Gastrocnemius medialis (tissue), 4 donors: ENCODE results near the gene EIF2A. TPM values are rescaled to one million over a fixed set of nuclear protein-coding genes. Genes with fewer than 3 reads are reported as not detected.
A peak's percentile ranks its signal among the peaks of the same experiment; 100 is the strongest.

Experiments used
- ATAC-seq, 2 donors: fragments of 150-250 bp; one replicate each; pipeline ENCODE4 v1.9.1; 2016
- DNase-seq, 2 donors: peaks; one replicate each; pipeline ENCODE4 v3.0.0-alpha.2; 2019
- H3K27ac ChIP-seq, 4 donors: fragments of 200-600 bp; sonication (generic); 1 replicate in 1 of 4; 2 replicates in 3 of 4; pipeline ENCODE4 v1.5.1; 2016 to 2018; ENCODE audit warnings: mild to moderate bottlenecking in 2 of 4, moderate library complexity in 1 of 4
- H3K27me3 ChIP-seq, 3 donors: fragments of 200-600 bp; sonication (generic) in 2 of 3; 1 replicate in 1 of 3; 2 replicates in 2 of 3; pipeline versions ENCODE4 v1.5.1 to v1.6.0; 2016 to 2019; ENCODE audit warnings: mild to moderate bottlenecking in 1 of 3, moderate library complexity in 1 of 3
- H3K36me3 ChIP-seq, 2 donors: fragments of 200-600 bp; sonication (generic) in 1 of 2; one replicate each; pipeline ENCODE4 v1.5.1; 2017 to 2018
- H3K4me1 ChIP-seq, 2 donors: fragments of 200-600 bp; sonication (generic) in 1 of 2; one replicate each; pipeline ENCODE4 v1.5.1; 2016 to 2017; ENCODE audit warnings: mild to moderate bottlenecking in 2 of 2
- H3K4me3 ChIP-seq, 4 donors: fragments of 200-600 bp; sonication (generic) in 3 of 4; 1 replicate in 1 of 4; 2 replicates in 3 of 4; pipeline ENCODE4 v1.5.1; 2016 to 2019; ENCODE audit warnings: mild to moderate bottlenecking in 2 of 4
- H3K9me3 ChIP-seq, 3 donors: fragments of 200-600 bp; sonication (generic) in 2 of 3; 1 replicate in 1 of 3; 2 replicates in 2 of 3; pipeline ENCODE4 v1.5.1; 2016 to 2019
- POLR2A ChIP-seq, 2 donors: fragments of 450-650 bp; IDR thresholded peaks; one replicate each; pipeline ENCODE4 v1.6.1; 2017; ENCODE audit warnings: antibody characterized with exemption in 2 of 2, mild to moderate bottlenecking in 2 of 2, moderate library complexity in 2 of 2
- in situ Hi-C, 4 donors: fragments of 200-750 bp; cut with MboI; loops; one replicate each; pipeline versions ENCODE4 v1.15.0 to v1.8.0; 2017; ENCODE audit warnings: low sequenced_read_pairs in 4 of 4
- intact Hi-C: fragments of 100-400 bp; cut with DNase I; formaldehyde crosslinking; loops from one replicate; pipeline ENCODE4 v1.15.1; 2023; ENCODE audit warnings: low total_unique reads
- total RNA-seq, 4 donors: library from RNA; depleted of rRNA; stranded (reverse); fragments of >200 nt; gene quantifications; one replicate each; pipeline versions ENCODE4 v1.1.0 to v1.2.3, GENCODE V29; 2016
- TF ChIP-seq, protein P1 (sequence below), 5 experiments: fragments of 450-650 bp in 3 of 5; fragments of 200-600 bp in 2 of 5; sonication (generic) in 2 of 5; IDR thresholded peaks in 4 of 5; conservative IDR thresholded peaks in 1 of 5; 1 replicate in 4 of 5; 2 replicates in 1 of 5; pipeline ENCODE4 v1.5.1; 2016 to 2019; ENCODE audit warnings: antibody characterized with exemption in 5 of 5, mild to moderate bottlenecking in 3 of 5, moderate library complexity in 3 of 5

Gene EIF2A
- total RNA-seq, 4 donors from 2014 or later, result 150 to 168 (median 163) TPM

DNA sequence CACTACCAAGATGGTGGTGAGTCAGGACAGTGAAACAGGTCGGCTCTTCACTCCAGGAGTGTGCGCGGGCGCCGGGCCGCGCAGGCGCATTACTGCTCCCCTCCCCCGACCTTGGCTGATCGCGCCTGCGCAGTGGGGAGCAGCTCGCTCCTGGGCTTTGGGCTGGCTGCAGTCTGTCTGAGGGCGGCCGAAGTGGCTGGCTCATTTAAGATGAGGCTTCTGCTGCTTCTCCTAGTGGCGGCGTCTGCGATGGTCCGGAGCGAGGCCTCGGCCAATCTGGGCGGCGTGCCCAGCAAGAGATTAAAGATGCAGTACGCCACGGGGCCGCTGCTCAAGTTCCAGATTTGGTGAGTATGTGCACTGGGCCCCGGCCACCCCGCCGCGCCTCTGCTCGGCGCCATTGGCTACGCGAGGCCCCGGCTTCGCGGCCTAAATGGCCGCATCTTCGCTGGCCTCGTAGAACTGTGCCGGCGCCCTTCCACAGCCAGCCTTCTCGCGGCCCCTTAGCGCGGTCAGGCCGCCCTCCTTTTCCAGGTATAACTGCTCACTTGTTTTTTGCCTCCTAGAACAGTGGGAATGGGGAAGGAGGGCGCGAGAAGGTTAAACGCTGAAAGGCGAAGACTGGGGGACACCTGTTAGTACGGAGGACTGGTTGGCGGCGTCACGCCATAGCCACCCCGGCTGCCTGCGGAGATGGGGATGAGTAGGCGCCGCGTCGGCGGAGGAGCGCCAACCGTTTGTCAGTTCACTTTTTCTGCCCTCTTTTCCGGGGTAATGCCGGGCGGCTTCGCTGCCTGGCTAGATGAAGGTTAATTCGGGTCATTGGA is 56.8 kb downstream of the EIF2A start, which contains the start of gene SELENOT:
SELENOT (plus strand) TSS at position 169 of the 827 bp plus-strand sequence; CDS start at position 211, 42 bp downstream.
- no peaks in the 10 kb centered on the region for H3K36me3 ChIP-seq
- peak; percentile 94 to 96 for ATAC-seq
- in situ Hi-C loops, result loop anchor here in 2 of 4 donors (5.0 to 10.0 kb wide), 3 partner anchors 56 to 161 kb away; partner anchors contain the start of genes EIF2A (in 2 of the 2), SERP1 (in 2 of the 2) and SIAH2 (in 1 of the 2)
- H3K27ac ChIP-seq, result peak within 1 kb of the TSS; percentile 93 to 98 (median 96)
- peak within 1 kb of the TSS; percentile 75 to 95 (median 86) for H3K4me3 ChIP-seq
- no peaks in the 10 kb centered on the region for H3K27me3 ChIP-seq
- H3K4me1 ChIP-seq, result peaks cover 41 to 50% of the 10 kb centered on the region in 2 donors
- TF ChIP-seq POLR2A (IDR thresholded peaks at IDR 0.05), result peak; percentile 93
- TF ChIP-seq, protein P1, sequence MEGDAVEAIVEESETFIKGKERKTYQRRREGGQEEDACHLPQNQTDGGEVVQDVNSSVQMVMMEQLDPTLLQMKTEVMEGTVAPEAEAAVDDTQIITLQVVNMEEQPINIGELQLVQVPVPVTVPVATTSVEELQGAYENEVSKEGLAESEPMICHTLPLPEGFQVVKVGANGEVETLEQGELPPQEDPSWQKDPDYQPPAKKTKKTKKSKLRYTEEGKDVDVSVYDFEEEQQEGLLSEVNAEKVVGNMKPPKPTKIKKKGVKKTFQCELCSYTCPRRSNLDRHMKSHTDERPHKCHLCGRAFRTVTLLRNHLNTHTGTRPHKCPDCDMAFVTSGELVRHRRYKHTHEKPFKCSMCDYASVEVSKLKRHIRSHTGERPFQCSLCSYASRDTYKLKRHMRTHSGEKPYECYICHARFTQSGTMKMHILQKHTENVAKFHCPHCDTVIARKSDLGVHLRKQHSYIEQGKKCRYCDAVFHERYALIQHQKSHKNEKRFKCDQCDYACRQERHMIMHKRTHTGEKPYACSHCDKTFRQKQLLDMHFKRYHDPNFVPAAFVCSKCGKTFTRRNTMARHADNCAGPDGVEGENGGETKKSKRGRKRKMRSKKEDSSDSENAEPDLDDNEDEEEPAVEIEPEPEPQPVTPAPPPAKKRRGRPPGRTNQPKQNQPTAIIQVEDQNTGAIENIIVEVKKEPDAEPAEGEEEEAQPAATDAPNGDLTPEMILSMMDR (IDR thresholded peaks at IDR 0.05 in 4 of 5, conservative IDR thresholded peaks at IDR 0.05 in 1 of 5), result peak; percentile 27 to 58 (median 49)
- intact Hi-C loops, result loop anchor here (1.0 to 5.0 kb wide), 4 partner anchors 57 to 1664 kb away; partner anchors contain the start of genes EIF2A, MBNL1, SERP1 and SIAH2
- peak; percentile 88 to 95 for DNase-seq
- no peaks in the 10 kb centered on the region for H3K9me3 ChIP-seq

DNA sequence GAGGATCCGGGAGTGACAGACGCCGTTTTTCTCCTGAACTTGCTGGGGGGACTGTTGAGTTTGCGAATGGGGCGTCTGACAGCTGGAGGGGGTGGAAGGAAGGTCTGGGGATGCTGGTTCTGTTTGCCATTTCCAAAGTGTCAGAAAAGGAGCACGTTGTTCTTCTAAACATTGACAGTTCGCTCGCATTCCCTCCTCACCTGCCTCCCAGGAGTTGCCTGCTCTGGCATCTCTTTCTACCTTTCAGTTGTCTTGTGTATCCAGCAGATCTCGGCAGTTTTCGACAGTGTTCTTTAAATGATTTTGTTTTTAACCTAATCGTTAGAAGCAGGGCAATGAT is 57.4 kb downstream of the EIF2A start:
- ATAC-seq (peak; percentile 4 to 7), DNase-seq (no peak)
- in situ Hi-C loops, result loop anchor here in 2 of 4 donors (5.0 to 10.0 kb wide), 3 partner anchors 57 to 161 kb away; partner anchors contain the start of genes EIF2A (in 2 of the 2), SERP1 (in 2 of the 2) and SIAH2 (in 1 of the 2)
- peaks cover 44 to 51% of the 10 kb centered on the region in 2 donors for H3K4me1 ChIP-seq
- H3K9me3 ChIP-seq, result no peaks in the 10 kb centered on the region
- intact Hi-C loops, result loop anchor here (1.0 to 5.0 kb wide), 4 partner anchors 58 to 1663 kb away; partner anchors contain the start of genes EIF2A, MBNL1, SERP1 and SIAH2
- no peaks in the 10 kb centered on the region for H3K27me3 ChIP-seq
- peak overlapping the region; percentile 75 to 95 (median 86) for H3K4me3 ChIP-seq
- H3K36me3 ChIP-seq, result no peaks in the 10 kb centered on the region
- H3K27ac ChIP-seq, result peak overlapping the region; percentile 93 to 98 (median 96)
- TF ChIP-seq, protein P1 (IDR thresholded peaks at IDR 0.05 in 4 of 5, conservative IDR thresholded peaks at IDR 0.05 in 1 of 5), result no peak
- no peak for TF ChIP-seq POLR2A (IDR thresholded peaks at IDR 0.05)

DNA sequence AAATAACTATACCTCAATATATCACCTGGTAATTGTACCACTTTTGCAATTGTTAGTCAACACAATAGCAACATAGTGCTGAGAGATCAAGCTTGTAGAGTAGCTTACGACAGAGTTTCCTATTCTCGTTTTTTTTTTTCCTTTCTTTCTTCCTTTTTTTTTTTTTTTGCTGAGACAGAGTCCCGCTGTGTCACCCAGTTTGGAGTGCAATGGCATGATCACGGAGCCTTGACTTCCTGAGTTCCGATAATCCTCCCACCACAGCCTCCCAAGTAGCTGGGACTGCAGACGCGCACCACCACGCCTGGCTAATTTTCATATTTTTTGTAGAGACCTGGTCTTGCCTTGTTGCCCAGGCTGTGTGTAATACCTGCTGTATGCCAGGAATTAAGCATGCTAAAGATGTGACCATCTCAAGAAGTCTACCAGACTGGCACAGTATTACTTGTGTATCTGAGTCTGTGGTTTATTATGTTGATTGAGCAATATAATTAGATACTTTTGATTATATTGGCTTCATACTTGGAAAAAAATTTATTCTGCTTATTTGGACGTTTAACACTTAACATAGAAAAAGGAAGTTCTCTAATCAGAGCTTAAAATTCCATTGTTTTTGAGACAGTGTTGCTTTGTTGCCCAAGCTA is 59.5 kb downstream of the EIF2A start:
- H3K4me3 ChIP-seq, result no peak overlapping the region
- ATAC-seq, result no peak
- no peaks in the 10 kb centered on the region for H3K9me3 ChIP-seq
- H3K27me3 ChIP-seq, result no peaks in the 10 kb centered on the region
- H3K4me1 ChIP-seq, result peaks cover 58 to 68% of the 10 kb centered on the region in 2 donors
- TF ChIP-seq, protein P1 (IDR thresholded peaks at IDR 0.05 in 4 of 5, conservative IDR thresholded peaks at IDR 0.05 in 1 of 5), result no peak
- TF ChIP-seq POLR2A (IDR thresholded peaks at IDR 0.05), result no peak
- intact Hi-C loops (loop anchor here (5.0 kb wide), 1 partner anchor 96 kb away; the partner anchor contains the start of gene ERICH6), in situ Hi-C loops (loop anchor here in 2 of 4 donors (10.0 kb wide), 2 partner anchors 61 to 159 kb away; partner anchors contain the start of genes EIF2A (in 1 of the 2), SERP1 (in 1 of the 2) and SIAH2 (in 1 of the 2))
- no peaks in the 10 kb centered on the region for H3K36me3 ChIP-seq
- H3K27ac ChIP-seq, result peak overlapping the region; percentile 93 to 98 (median 96)
- DNase-seq, result no peak

DNA sequence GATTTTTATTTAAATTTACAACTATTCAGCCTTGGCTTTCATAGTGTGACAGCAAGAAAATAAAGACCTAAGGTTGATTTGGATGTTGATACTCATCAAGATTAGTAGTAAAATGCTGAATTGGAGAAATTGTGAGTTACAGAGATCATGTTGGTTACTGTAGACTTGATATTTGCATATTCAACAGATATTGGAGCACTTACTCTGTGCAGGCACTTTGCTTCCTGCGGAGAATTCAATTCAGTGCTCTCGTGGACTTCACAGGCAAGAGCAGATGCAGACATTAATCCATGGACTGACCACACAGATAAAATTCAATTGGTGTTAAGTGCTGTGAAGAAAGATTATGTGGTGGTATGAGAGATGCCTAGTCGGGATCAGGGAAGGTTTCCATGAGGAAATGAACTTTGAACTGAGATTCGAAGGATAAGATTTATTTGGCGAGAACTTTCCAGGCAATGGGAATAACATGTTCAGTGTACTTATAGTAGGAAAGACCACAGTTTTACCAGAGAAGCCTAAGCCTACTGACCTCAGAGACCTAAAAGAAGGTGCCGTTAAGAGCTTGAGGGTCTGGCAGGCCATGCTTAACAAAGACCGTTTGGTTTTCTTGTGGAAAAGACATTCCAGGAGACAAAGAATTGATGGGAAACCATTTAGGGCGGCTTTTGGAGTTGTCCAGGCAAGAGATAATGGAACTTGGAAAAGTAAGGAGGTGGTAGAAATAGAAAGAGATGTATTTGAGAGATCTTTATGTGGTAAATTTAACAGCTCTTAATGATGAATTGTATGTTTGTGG is 60.9 kb downstream of the EIF2A start:
- Histone ChIP-seq H3K9me3 (no peaks in the 10 kb centered on the region), H3K27me3 (no peaks in the 10 kb centered on the region), H3K4me1 (peaks cover 55 to 56% of the 10 kb centered on the region in 2 donors), H3K36me3 (peaks cover 0 to 6% of the 10 kb centered on the region in 2 donors), H3K27ac (peak overlapping the region in 1 of 4 donors; percentile 95), H3K4me3 (no peak overlapping the region)
- in situ Hi-C loops, result loop anchor here in 2 of 4 donors (10.0 kb wide), 2 partner anchors 63 to 157 kb away; partner anchors contain the start of genes EIF2A (in 1 of the 2), SERP1 (in 1 of the 2) and SIAH2 (in 1 of the 2)
- ATAC-seq, result no peak
- no peak for TF ChIP-seq POLR2A (IDR thresholded peaks at IDR 0.05)
- TF ChIP-seq, protein P1 (IDR thresholded peaks at IDR 0.05 in 4 of 5, conservative IDR thresholded peaks at IDR 0.05 in 1 of 5), result no peak
- DNase-seq, result no peak
- intact Hi-C loops, result loop anchor here (5.0 kb wide), 1 partner anchor 95 kb away; the partner anchor contains the start of gene ERICH6
